ENCODE results near the gene ZBTB4.

- TF ChIP-seq CTCF (conservative IDR thresholded peaks at IDR 0.05) (no peak), ZFX (IDR thresholded peaks at IDR 0.05) (no peak)
These were observed 16.7 kb downstream of the ZBTB4 start for GRCh38 chr17:7462474-7463371.
